CD4-positive, alpha-beta T cell treated with Interleukin-6 for 4 hours (primary cell): Measurements from ENCODE around the gene HOXA1.
"Not testable (repeated sequence)": the region's sequence is repeated elsewhere in the genome, so short reads cannot be mapped to it uniquely, and the experiment has no call there.

ENCODE experiments used
- DNase-seq: peaks from one replicate; pipeline ENCODE4 v3.0.0-alpha.2; 2020; ENCODE audit warnings: mixed read lengths

The HOXA1 gene

GRCh38 chr7:27091105-27091504 is 4.7 kb downstream of the HOXA1 start:
- DNase-seq: no peak

GRCh38 chr7:27088002-27088922 is 7.5 kb downstream of the HOXA1 start:
- DNase-seq: no peak

GRCh38 chr7:27083646-27084045 is 12.2 kb downstream of the HOXA1 start:
- no peak for DNase-seq

- DNase-seq: no peak
Measured at GRCh38 chr7:27082171-27082570, 13.6 kb downstream of the HOXA1 start.

- DNase-seq: no peak
Measured at GRCh38 chr7:27080844-27081436, 14.9 kb downstream of the HOXA1 start.

GRCh38 chr7:27079234-27079975 is 16.4 kb downstream of the HOXA1 start:
- DNase-seq: no peak

- DNase-seq: no peak
Measured at GRCh38 chr7:27078616-27079233, 17.1 kb downstream of the HOXA1 start.

- DNase-seq: no peak
Measured at GRCh38 chr7:27073076-27073475, 22.7 kb downstream of the HOXA1 start.

GRCh38 chr7:27071622-27072390 is 24.0 kb downstream of the HOXA1 start:
- no peak for DNase-seq

GRCh38 chr7:27068259-27068658 is 27.5 kb downstream of the HOXA1 start:
- DNase-seq: no peak

- no peak for DNase-seq
Measured at GRCh38 chr7:27066148-27066547, 29.7 kb downstream of the HOXA1 start.

- DNase-seq: no peak
Measured at GRCh38 chr7:27065709-27066108, 30.1 kb downstream of the HOXA1 start.

GRCh38 chr7:27064661-27065060 is 31.1 kb downstream of the HOXA1 start:
- no peak for DNase-seq

GRCh38 chr7:27064159-27064558 is 31.6 kb downstream of the HOXA1 start:
- no peak for DNase-seq

GRCh38 chr7:27062946-27063345 is 32.9 kb downstream of the HOXA1 start:
- DNase-seq: no peak

- DNase-seq: no peak
Measured at GRCh38 chr7:27053153-27053552, 42.6 kb downstream of the HOXA1 start.

GRCh38 chr7:27051451-27051850 is 44.3 kb downstream of the HOXA1 start:
- no peak for DNase-seq

- DNase-seq: no peak
Measured at GRCh38 chr7:27048438-27048837, 47.4 kb downstream of the HOXA1 start.

GRCh38 chr7:27046854-27047549 is 48.8 kb downstream of the HOXA1 start:
- no peak for DNase-seq

- DNase-seq: not testable (repeated sequence)
Measured at GRCh38 chr7:27045972-27046371, 49.8 kb downstream of the HOXA1 start.

- not testable (repeated sequence) for DNase-seq
Measured at GRCh38 chr7:27045066-27045465, 50.7 kb downstream of the HOXA1 start.
